Vagina (tissue), 2 donors: ENCODE data around the gene IMMP2L. TPM values are rescaled to one million over a fixed set of nuclear protein-coding genes. Genes with fewer than 3 reads are reported as not detected.
A peak's percentile ranks its signal among the peaks of the same experiment; 100 is the strongest.

Experiments used
- DNase-seq, 2 donors: peaks; one replicate each; pipeline ENCODE4 v3.0.0-alpha.2; 2017; ENCODE audit errors: extremely low spot score in 2 of 2
- H3K27ac ChIP-seq: fragments of 200-600 bp; sonication (generic); one replicate; pipeline ENCODE4 v1.5.1; 2019
- H3K27me3 ChIP-seq: fragments of 200-600 bp; sonication (generic); one replicate; pipeline ENCODE4 v1.5.1; 2019
- H3K36me3 ChIP-seq, 2 donors: fragments of 200-600 bp; sonication (generic); one replicate each; pipeline ENCODE4 v1.5.1; 2017 to 2019
- H3K4me1 ChIP-seq: fragments of 200-600 bp; sonication (generic); one replicate; pipeline ENCODE4 v1.5.1; 2019
- H3K4me3 ChIP-seq, 2 donors: fragments of 200-600 bp; sonication (generic); 1 replicate in 1 of 2; 2 replicates in 1 of 2; pipeline ENCODE4 v1.5.1; 2016 to 2019
- H3K9me3 ChIP-seq: fragments of 200-600 bp; sonication (generic); one replicate; pipeline ENCODE4 v1.5.1; 2019
- CTCF ChIP-seq, 3 experiments: fragments of 450-650 bp in 2 of 3; fragments of 200-600 bp in 1 of 3; sonication (generic) in 1 of 3; IDR thresholded peaks; one replicate each; pipeline ENCODE4 v1.5.1; 2017 to 2019; ENCODE audit warnings: antibody characterized with exemption in 3 of 3, mild to moderate bottlenecking in 2 of 3, moderate library complexity in 2 of 3
- POLR2A ChIP-seq, 2 donors: fragments of 450-650 bp; IDR thresholded peaks; one replicate each; pipeline ENCODE4 v1.6.1; 2017; ENCODE audit warnings: antibody characterized with exemption in 2 of 2, mild to moderate bottlenecking in 2 of 2, moderate library complexity in 2 of 2
- POLR2AphosphoS5 ChIP-seq, 2 donors: sonication (generic); formaldehyde crosslinking; IDR thresholded peaks; one replicate each; pipeline ENCODE4 v1.9.0; 2017; ENCODE audit warnings: antibody characterized with exemption in 2 of 2, mild to moderate bottlenecking in 2 of 2, low read depth in 1 of 2; ENCODE audit not compliant: insufficient read depth in 1 of 2
- intact Hi-C: fragments of 100-400 bp; cut with DNase I; formaldehyde crosslinking; loops from one replicate; pipeline ENCODE4 v1.15.1; 2023
- total RNA-seq: library from RNA; depleted of rRNA; stranded (reverse); fragments of >200 nt; gene quantifications from one replicate; pipeline ENCODE4 v1.2.3, GENCODE V29; 2016

Gene IMMP2L
- total RNA-seq, 1 donor from 2014 or later = 13.3 TPM

- no peaks in the 10 kb centered on the region for H3K36me3 ChIP-seq
- no peak for TF ChIP-seq CTCF (IDR thresholded peaks at IDR 0.05)
- no peak for TF ChIP-seq POLR2A (IDR thresholded peaks at IDR 0.05)
- no peak for TF ChIP-seq POLR2AphosphoS5 (IDR thresholded peaks at IDR 0.05; ENCODE audit: insufficient read depth in 1 of 2, low read depth in 1 of 2)
- no peaks in the 10 kb centered on the region for H3K27me3 ChIP-seq
- intact Hi-C loops = no loop called here
- H3K27ac ChIP-seq = no peak overlapping the region
- no peak for DNase-seq
- H3K9me3 ChIP-seq = no peaks in the 10 kb centered on the region
- H3K4me3 ChIP-seq = no peak overlapping the region
- H3K4me1 ChIP-seq = no peaks in the 10 kb centered on the region
Measured at GRCh38 chr7:111374027-111374426, 188.3 kb downstream of the IMMP2L start.

- no peaks in the 10 kb centered on the region for H3K9me3 ChIP-seq
- no peaks in the 10 kb centered on the region for H3K4me1 ChIP-seq
- no peak for DNase-seq
- H3K36me3 ChIP-seq = no peaks in the 10 kb centered on the region
- no peak overlapping the region for H3K4me3 ChIP-seq
- no peak for TF ChIP-seq POLR2A (IDR thresholded peaks at IDR 0.05)
- intact Hi-C loops = no loop called here
- no peak overlapping the region for H3K27ac ChIP-seq
- H3K27me3 ChIP-seq = no peaks in the 10 kb centered on the region
Measured at GRCh38 chr7:111371437-111371836, 190.9 kb downstream of the IMMP2L start.

GRCh38 chr7:111370002-111370401, 192.3 kb downstream of the IMMP2L start:
- Histone ChIP-seq H3K36me3 (no peaks in the 10 kb centered on the region), H3K4me3 (no peak overlapping the region), H3K9me3 (no peaks in the 10 kb centered on the region), H3K27me3 (no peaks in the 10 kb centered on the region), H3K4me1 (no peaks in the 10 kb centered on the region), H3K27ac (no peak overlapping the region)
- intact Hi-C loops = no loop called here
- TF ChIP-seq POLR2A (IDR thresholded peaks at IDR 0.05) (no peak), POLR2AphosphoS5 (IDR thresholded peaks at IDR 0.05; ENCODE audit: insufficient read depth in 1 of 2, low read depth in 1 of 2) (no peak), CTCF (IDR thresholded peaks at IDR 0.05) (no peak)
- no peak for DNase-seq

GRCh38 chr7:111368381-111369065, 193.8 kb downstream of the IMMP2L start:
- Histone ChIP-seq H3K4me3 (no peak overlapping the region), H3K27me3 (no peaks in the 10 kb centered on the region), H3K4me1 (peaks cover 5% of the 10 kb centered on the region), H3K9me3 (no peaks in the 10 kb centered on the region), H3K36me3 (no peaks in the 10 kb centered on the region), H3K27ac (no peak overlapping the region)
- intact Hi-C loops = no loop called here
- TF ChIP-seq POLR2A (IDR thresholded peaks at IDR 0.05) (no peak), CTCF (IDR thresholded peaks at IDR 0.05) (no peak), POLR2AphosphoS5 (IDR thresholded peaks at IDR 0.05; ENCODE audit: insufficient read depth in 1 of 2, low read depth in 1 of 2) (no peak)
- no peak for DNase-seq

- no peak for DNase-seq
- peak in 1 of 2 donors; percentile 50 for TF ChIP-seq POLR2AphosphoS5 (IDR thresholded peaks at IDR 0.05; ENCODE audit: insufficient read depth in 1 of 2, low read depth in 1 of 2)
- no peak for TF ChIP-seq CTCF (IDR thresholded peaks at IDR 0.05)
- Histone ChIP-seq H3K4me1 (peaks cover 5% of the 10 kb centered on the region), H3K9me3 (no peaks in the 10 kb centered on the region), H3K27ac (no peak overlapping the region), H3K27me3 (no peaks in the 10 kb centered on the region), H3K36me3 (no peaks in the 10 kb centered on the region), H3K4me3 (no peak overlapping the region)
- intact Hi-C loops = no loop called here
Measured at GRCh38 chr7:111364413-111364812, 197.9 kb downstream of the IMMP2L start.
